Breast epithelium (tissue), 4 donors: Measurements from ENCODE around the gene SHISA6. TPM values are rescaled to one million over a fixed set of nuclear protein-coding genes. Genes with fewer than 3 reads are reported as not detected.

Source experiments
- DNase-seq, 2 donors: peaks; one replicate each; pipeline ENCODE4 v3.0.0-alpha.2; 2019; ENCODE audit warnings: low spot score in 2 of 2
- H3K27ac ChIP-seq, 2 donors: fragments of 200-600 bp; sonication (generic) in 1 of 2; one replicate each; pipeline ENCODE4 v1.5.1; 2016 to 2019; ENCODE audit warnings: mild to moderate bottlenecking in 1 of 2
- H3K27me3 ChIP-seq, 2 donors: fragments of 200-600 bp; sonication (generic) in 1 of 2; one replicate each; pipeline versions ENCODE4 v1.5.1 to v1.6.0; 2017 to 2019; ENCODE audit warnings: control low read depth in 1 of 2, mild to moderate bottlenecking in 1 of 2
- H3K36me3 ChIP-seq: fragments of 200-600 bp; one replicate; pipeline ENCODE4 v1.5.1; 2019
- H3K4me1 ChIP-seq, 2 donors: fragments of 200-600 bp; sonication (generic); one replicate each; pipeline ENCODE4 v1.5.1; 2016 to 2019; ENCODE audit warnings: control low read depth in 1 of 2
- H3K4me3 ChIP-seq, 3 donors: fragments of 200-600 bp; sonication (generic); 1 replicate in 2 of 3; 2 replicates in 1 of 3; pipeline ENCODE4 v1.5.1; 2016 to 2019; ENCODE audit warnings: mild to moderate bottlenecking in 3 of 3, moderate library complexity in 2 of 3
- H3K9me3 ChIP-seq, 2 donors: fragments of 200-600 bp; sonication (generic) in 1 of 2; one replicate each; pipeline ENCODE4 v1.5.1; 2016 to 2019; ENCODE audit warnings: control low read depth in 1 of 2
- CTCF ChIP-seq, 3 donors: fragments of 450-650 bp; IDR thresholded peaks; one replicate each; pipeline ENCODE4 v1.5.1; 2016 to 2017; ENCODE audit warnings: antibody characterized with exemption in 3 of 3, mild to moderate bottlenecking in 3 of 3, moderate library complexity in 3 of 3
- POLR2A ChIP-seq: fragments of 450-650 bp; IDR thresholded peaks from one replicate; pipeline ENCODE4 v1.6.1; 2016; ENCODE audit warnings: antibody characterized with exemption, mild to moderate bottlenecking, moderate library complexity
- POLR2AphosphoS5 ChIP-seq, 3 donors: sonication (generic); formaldehyde crosslinking; IDR thresholded peaks; one replicate each; pipeline ENCODE4 v1.6.1; 2017; ENCODE audit warnings: antibody characterized with exemption in 3 of 3
- intact Hi-C: fragments of 100-400 bp; cut with DNase I; formaldehyde crosslinking; loops from one replicate; pipeline ENCODE4 v1.15.1; 2023; ENCODE audit warnings: low total_unique reads
- total RNA-seq, 3 donors: library from RNA; depleted of rRNA; stranded (reverse); fragments of >200 nt; gene quantifications; one replicate each; pipeline ENCODE4 v1.1.0, GENCODE V29; 2016

The SHISA6 gene
- total RNA-seq, 3 donors from 2014 or later, result 0.44 to 5.3 (median 3.3) TPM

DNA sequence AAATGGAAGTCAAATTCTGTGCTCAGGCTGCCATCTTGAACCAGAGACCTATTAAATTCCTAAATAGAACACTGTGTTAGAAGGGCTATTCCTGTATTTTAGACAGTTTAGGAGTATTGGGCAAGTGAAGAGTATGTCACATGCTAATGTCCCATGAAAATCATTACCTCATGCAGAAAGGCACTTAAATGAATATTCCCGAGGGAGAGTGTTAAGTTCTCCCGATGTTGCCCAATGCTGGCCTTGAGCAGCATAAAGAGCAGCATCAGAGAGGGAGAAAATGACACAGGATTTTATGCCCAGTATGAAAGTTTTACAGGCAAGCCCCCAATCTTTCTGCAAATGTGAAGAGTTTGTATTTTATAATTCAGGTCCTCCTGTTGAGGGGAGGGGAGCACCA is 28.2 kb upstream of the SHISA6 start:
- TF ChIP-seq CTCF (IDR thresholded peaks at IDR 0.05) (no peak), POLR2AphosphoS5 (IDR thresholded peaks at IDR 0.05) (no peak), POLR2A (no peak)
- DNase-seq, result no peak
- intact Hi-C loops, result no loop called here

GRCh38 chr17:11216976-11217375 is 24.0 kb upstream of the SHISA6 start:
- intact Hi-C loops, result no loop called here

More for the DNA sequence above, 28.2 kb upstream of the SHISA6 start:
- Histone ChIP-seq H3K27ac (no peak overlapping the region), H3K4me3 (no peak overlapping the region), H3K36me3 (no peaks in the 10 kb centered on the region), H3K4me1 (no peaks in the 10 kb centered on the region), H3K27me3 (no peaks in the 10 kb centered on the region), H3K9me3 (peaks cover 18 to 25% of the 10 kb centered on the region in 2 donors)

GRCh38 chr17:11221196-11221595 is 19.8 kb upstream of the SHISA6 start:
- DNase-seq, result no peak
- no peak overlapping the region for H3K27ac ChIP-seq
- no peaks in the 10 kb centered on the region for H3K36me3 ChIP-seq
- H3K9me3 ChIP-seq, result no peaks in the 10 kb centered on the region
- H3K4me1 ChIP-seq, result no peaks in the 10 kb centered on the region
- peaks cover 0 to 11% of the 10 kb centered on the region in 2 donors for H3K27me3 ChIP-seq
- TF ChIP-seq POLR2AphosphoS5 (IDR thresholded peaks at IDR 0.05) (no peak), CTCF (IDR thresholded peaks at IDR 0.05) (no peak), POLR2A (no peak)
- H3K4me3 ChIP-seq, result no peak overlapping the region
- intact Hi-C loops, result no loop called here

More at GRCh38 chr17:11216976-11217375, 24.0 kb upstream of the SHISA6 start:
- DNase-seq, result no peak
- Histone ChIP-seq H3K4me3 (no peak overlapping the region), H3K27me3 (no peaks in the 10 kb centered on the region), H3K36me3 (no peaks in the 10 kb centered on the region), H3K9me3 (peaks cover under 1 to 6% of the 10 kb centered on the region in 2 donors), H3K27ac (no peak overlapping the region), H3K4me1 (no peaks in the 10 kb centered on the region)
- TF ChIP-seq POLR2A (no peak), CTCF (IDR thresholded peaks at IDR 0.05) (no peak), POLR2AphosphoS5 (IDR thresholded peaks at IDR 0.05) (no peak)

DNA sequence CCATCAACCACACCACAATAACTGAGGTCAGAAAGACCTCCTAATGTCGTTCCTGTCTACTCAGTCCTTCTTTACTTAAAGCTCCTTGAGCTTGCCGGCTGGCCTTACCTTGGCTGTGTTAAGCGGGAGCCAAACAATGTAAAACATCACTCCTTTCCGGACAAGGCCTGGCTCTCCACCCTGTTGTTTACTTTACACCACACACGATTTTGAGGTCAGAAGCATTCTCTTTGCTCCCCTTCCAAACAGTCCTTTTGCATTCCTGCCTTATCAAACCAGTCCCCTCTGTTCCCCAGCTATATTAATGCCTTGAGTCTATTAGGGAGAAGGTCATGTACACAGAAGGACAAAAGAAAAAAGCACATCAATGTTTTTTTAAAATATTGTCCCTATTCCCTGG is 19.3 kb upstream of the SHISA6 start:
- no peak overlapping the region for H3K27ac ChIP-seq
- peaks cover 0 to 11% of the 10 kb centered on the region in 2 donors for H3K27me3 ChIP-seq
- intact Hi-C loops, result no loop called here
- no peak for TF ChIP-seq POLR2AphosphoS5 (IDR thresholded peaks at IDR 0.05)
- TF ChIP-seq CTCF (IDR thresholded peaks at IDR 0.05), result no peak
- no peak for TF ChIP-seq POLR2A
- no peaks in the 10 kb centered on the region for H3K4me1 ChIP-seq
- no peak for DNase-seq
- no peaks in the 10 kb centered on the region for H3K36me3 ChIP-seq
- no peaks in the 10 kb centered on the region for H3K9me3 ChIP-seq
- H3K4me3 ChIP-seq, result no peak overlapping the region

DNA sequence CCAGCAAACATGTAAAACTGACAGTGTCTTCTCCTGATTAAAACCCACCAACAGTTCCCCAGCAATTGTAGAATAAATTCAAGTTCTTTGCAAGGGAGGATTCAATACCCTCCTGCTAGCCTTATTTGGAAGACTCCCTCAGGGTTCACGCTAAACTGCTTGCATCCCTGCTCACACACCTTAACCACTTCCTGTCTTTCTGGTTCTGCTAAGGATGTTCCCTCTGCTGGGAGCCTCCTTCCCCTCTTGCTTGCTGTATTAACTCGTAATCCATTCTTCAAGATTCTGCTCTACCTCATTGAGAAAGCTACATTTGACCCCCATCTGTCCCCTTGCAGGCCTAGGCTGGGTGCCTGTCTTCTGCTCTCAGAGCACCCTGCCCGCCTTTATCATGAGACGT is 2.3 kb upstream of the SHISA6 start:
- TF ChIP-seq POLR2A (no peak), POLR2AphosphoS5 (IDR thresholded peaks at IDR 0.05) (no peak), CTCF (IDR thresholded peaks at IDR 0.05) (no peak)
- H3K27ac ChIP-seq, result no peak overlapping the region
- intact Hi-C loops, result no loop called here
- H3K27me3 ChIP-seq, result peaks cover 9 to 52% of the 10 kb centered on the region in 2 donors
- no peak overlapping the region for H3K4me3 ChIP-seq
- H3K9me3 ChIP-seq, result peaks cover 0 to under 1% of the 10 kb centered on the region in 2 donors
- no peak for DNase-seq
- peaks cover 0 to 5% of the 10 kb centered on the region in 2 donors for H3K4me1 ChIP-seq
- no peaks in the 10 kb centered on the region for H3K36me3 ChIP-seq
